Measurements from ENCODE around the gene ALDH8A1.

Gene ALDH8A1

DNA sequence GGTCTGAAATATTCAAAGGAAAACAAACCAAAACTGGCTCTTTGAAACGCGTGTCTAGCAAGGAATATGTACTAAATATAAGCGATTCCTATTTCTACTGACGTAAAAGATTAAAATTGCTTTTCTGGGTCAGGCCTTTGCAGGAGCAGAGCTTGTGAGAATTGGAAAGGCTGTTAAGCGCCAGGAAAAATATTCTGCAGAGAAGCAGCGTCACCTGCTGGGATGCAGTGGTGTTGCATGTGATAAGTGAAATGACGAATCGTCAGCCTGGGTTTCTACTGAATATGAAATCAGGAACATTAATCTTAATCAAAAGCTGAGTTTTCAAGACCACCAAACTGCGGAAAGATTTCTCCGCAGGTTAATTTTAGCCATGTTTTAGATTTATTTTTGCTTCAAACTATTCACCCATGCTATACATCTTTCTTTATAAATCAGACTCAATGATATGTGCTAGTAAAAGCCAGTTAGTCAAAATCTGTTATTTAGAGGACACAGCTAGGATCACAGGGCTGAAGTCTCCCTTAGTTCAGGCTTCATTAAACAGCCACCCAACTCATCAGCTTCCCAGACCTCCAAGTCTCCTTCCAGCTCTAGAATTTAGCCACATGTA is 67.4 kb downstream of the ALDH8A1 start:
- Histone ChIP-seq H3K9me3 (no peaks in the 10 kb centered on the region), H3K4me3 (no peak overlapping the region), H3K4me1 (peaks cover 0 to 7% (median 0%) of the 10 kb centered on the region in 4 donors), H3K27me3 (no peaks in the 10 kb centered on the region), H3K36me3 (no peaks in the 10 kb centered on the region), H3K27ac (no peak overlapping the region)
- DNase-seq: peak; percentile 66 to 77
- intact Hi-C loops (cut with DNase I; ENCODE audit: low total_unique reads): loop anchor here (5.0 to 10.0 kb wide), 2 partner anchors 725 to 768 kb away; no protein-coding TSS in a partner anchor
- TF ChIP-seq, protein P1, sequence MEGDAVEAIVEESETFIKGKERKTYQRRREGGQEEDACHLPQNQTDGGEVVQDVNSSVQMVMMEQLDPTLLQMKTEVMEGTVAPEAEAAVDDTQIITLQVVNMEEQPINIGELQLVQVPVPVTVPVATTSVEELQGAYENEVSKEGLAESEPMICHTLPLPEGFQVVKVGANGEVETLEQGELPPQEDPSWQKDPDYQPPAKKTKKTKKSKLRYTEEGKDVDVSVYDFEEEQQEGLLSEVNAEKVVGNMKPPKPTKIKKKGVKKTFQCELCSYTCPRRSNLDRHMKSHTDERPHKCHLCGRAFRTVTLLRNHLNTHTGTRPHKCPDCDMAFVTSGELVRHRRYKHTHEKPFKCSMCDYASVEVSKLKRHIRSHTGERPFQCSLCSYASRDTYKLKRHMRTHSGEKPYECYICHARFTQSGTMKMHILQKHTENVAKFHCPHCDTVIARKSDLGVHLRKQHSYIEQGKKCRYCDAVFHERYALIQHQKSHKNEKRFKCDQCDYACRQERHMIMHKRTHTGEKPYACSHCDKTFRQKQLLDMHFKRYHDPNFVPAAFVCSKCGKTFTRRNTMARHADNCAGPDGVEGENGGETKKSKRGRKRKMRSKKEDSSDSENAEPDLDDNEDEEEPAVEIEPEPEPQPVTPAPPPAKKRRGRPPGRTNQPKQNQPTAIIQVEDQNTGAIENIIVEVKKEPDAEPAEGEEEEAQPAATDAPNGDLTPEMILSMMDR (IDR thresholded peaks at IDR 0.05): peak; percentile 95 to 96

- Histone ChIP-seq H3K36me3 (no peaks in the 10 kb centered on the region), H3K4me1 (peaks cover 0 to 7% (median 0%) of the 10 kb centered on the region in 4 donors), H3K9me3 (no peaks in the 10 kb centered on the region), H3K27me3 (no peaks in the 10 kb centered on the region), H3K27ac (no peak overlapping the region), H3K4me3 (no peak overlapping the region)
- TF ChIP-seq, protein P1 (IDR thresholded peaks at IDR 0.05): no peak
- no peak for DNase-seq
- intact Hi-C loops (cut with DNase I; ENCODE audit: low total_unique reads): loop anchor here (5.0 to 10.0 kb wide), 2 partner anchors 723 to 766 kb away; no protein-coding TSS in a partner anchor
These were observed 69.3 kb downstream of the ALDH8A1 start for GRCh38 chr6:134880487-134881190.

GRCh38 chr6:134878136-134878535 is 71.8 kb downstream of the ALDH8A1 start:
- Histone ChIP-seq H3K4me1 (peaks cover 0 to 7% (median 0%) of the 10 kb centered on the region in 4 donors), H3K9me3 (no peaks in the 10 kb centered on the region), H3K27me3 (no peaks in the 10 kb centered on the region), H3K36me3 (no peaks in the 10 kb centered on the region), H3K4me3 (no peak overlapping the region), H3K27ac (no peak overlapping the region)
- no peak for DNase-seq
- intact Hi-C loops (cut with DNase I; ENCODE audit: low total_unique reads): no loop called here
- TF ChIP-seq, protein P1 (IDR thresholded peaks at IDR 0.05): no peak

DNA sequence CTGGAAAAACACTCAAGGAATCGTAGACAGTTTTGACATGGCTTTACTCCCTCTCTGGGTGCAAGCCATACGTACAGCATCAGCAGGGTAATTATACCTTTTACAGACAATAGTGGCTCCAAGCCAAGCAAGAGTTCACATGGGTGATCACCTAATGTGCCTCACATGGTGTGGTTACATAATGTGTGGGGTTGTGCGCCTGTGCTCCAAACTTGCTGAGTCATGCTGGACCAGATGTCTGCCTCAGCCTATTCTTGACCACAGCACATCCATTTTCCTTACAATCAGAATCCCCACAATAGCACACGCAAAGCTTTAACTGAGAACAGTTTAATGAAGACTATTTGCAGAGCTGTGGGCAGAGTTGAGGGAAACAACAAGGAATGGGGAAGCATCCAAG is 74.5 kb downstream of the ALDH8A1 start:
- Histone ChIP-seq H3K27ac (no peak overlapping the region), H3K36me3 (no peaks in the 10 kb centered on the region), H3K4me1 (no peaks in the 10 kb centered on the region), H3K4me3 (no peak overlapping the region), H3K9me3 (no peaks in the 10 kb centered on the region), H3K27me3 (no peaks in the 10 kb centered on the region)
- intact Hi-C loops (cut with DNase I; ENCODE audit: low total_unique reads): no loop called here
- no peak for DNase-seq
- TF ChIP-seq, protein P1 (IDR thresholded peaks at IDR 0.05): no peak

GRCh38 chr6:134873500-134874388 is 76.2 kb downstream of the ALDH8A1 start:
- intact Hi-C loops (cut with DNase I; ENCODE audit: low total_unique reads): no loop called here
- Histone ChIP-seq H3K27ac (no peak overlapping the region), H3K36me3 (no peaks in the 10 kb centered on the region), H3K27me3 (no peaks in the 10 kb centered on the region), H3K9me3 (no peaks in the 10 kb centered on the region), H3K4me1 (no peaks in the 10 kb centered on the region), H3K4me3 (no peak overlapping the region)
- no peak for DNase-seq
- TF ChIP-seq, protein P1 (IDR thresholded peaks at IDR 0.05): no peak

Measured in tibial artery (tissue), 4 donors.